Ascending aorta (tissue), 2 donors: ENCODE measurements around the gene GABPB2. TPM values are rescaled to one million over a fixed set of nuclear protein-coding genes. Genes with fewer than 3 reads are reported as not detected.

ENCODE experiments used
- DNase-seq, 2 donors: peaks; one replicate each; pipeline ENCODE4 v3.0.0-alpha.2; 2019; ENCODE audit warnings: low spot score in 2 of 2
- H3K27ac ChIP-seq, 2 donors: fragments of 200-600 bp; sonication (generic); one replicate each; pipeline ENCODE4 v1.5.1; 2016 to 2017; ENCODE audit warnings: mild to moderate bottlenecking in 1 of 2
- H3K27me3 ChIP-seq: fragments of 200-600 bp; sonication (generic); one replicate; pipeline ENCODE4 v1.5.1; 2017
- H3K36me3 ChIP-seq, 2 donors: fragments of 200-600 bp; sonication (generic); one replicate each; pipeline ENCODE4 v1.5.1; 2016
- H3K4me1 ChIP-seq, 2 donors: fragments of 200-600 bp; sonication (generic); one replicate each; pipeline ENCODE4 v1.5.1; 2016 to 2017; ENCODE audit warnings: mild to moderate bottlenecking in 1 of 2
- H3K4me3 ChIP-seq, 2 donors: fragments of 200-600 bp; sonication (generic); one replicate each; pipeline ENCODE4 v1.5.1; 2016 to 2017; ENCODE audit warnings: mild to moderate bottlenecking in 1 of 2
- H3K9me3 ChIP-seq, 2 donors: fragments of 200-600 bp; sonication (generic); one replicate each; pipeline ENCODE4 v1.5.1; 2016
- CTCF ChIP-seq, 3 experiments: fragments of 200-600 bp in 2 of 3; fragments of 450-650 bp in 1 of 3; sonication (generic) in 2 of 3; IDR thresholded peaks; one replicate each; pipeline ENCODE4 v1.5.1; 2016 to 2019; ENCODE audit warnings: antibody characterized with exemption in 3 of 3, mild to moderate bottlenecking in 1 of 3, moderate library complexity in 1 of 3
- intact Hi-C: fragments of 100-400 bp; cut with DNase I; formaldehyde crosslinking; loops from one replicate; pipeline ENCODE4 v1.15.1; 2023
- total RNA-seq: library from RNA; depleted of rRNA; stranded (reverse); fragments of >200 nt; gene quantifications from one replicate; pipeline ENCODE4 v1.1.0, GENCODE V29; 2016

Gene GABPB2
- total RNA-seq, 1 donor from 2014 or later = 3.7 TPM

- Histone ChIP-seq H3K9me3 (no peaks in the 10 kb centered on the region), H3K4me1 (peaks cover 0 to 37% of the 10 kb centered on the region in 2 donors), H3K36me3 (peaks cover 10 to 16% of the 10 kb centered on the region in 2 donors), H3K27ac (peak within 1 kb of the TSS; percentile 96), H3K27me3 (no peaks in the 10 kb centered on the region), H3K4me3 (peak within 1 kb of the TSS; percentile 83 to 93)
- no peak for TF ChIP-seq CTCF (IDR thresholded peaks at IDR 0.05)
- DNase-seq = peak in 1 of 2 donors; percentile 83
- intact Hi-C loops = no loop called here
These were observed 10.4 kb upstream of the GABPB2 start, which contains the start of gene MLLT11 for GRCh38 chr1:151060007-151060656. Gene MLLT11, plus strand, starts transcription at chr1:151060397. Its CDS starts 6,828 bp downstream, at chr1:151067225.

- DNase-seq = no peak
- Histone ChIP-seq H3K36me3 (peaks cover 3 to 9% of the 10 kb centered on the region in 2 donors), H3K27ac (peak overlapping the region; percentile 96), H3K4me3 (peak overlapping the region; percentile 83 to 93), H3K27me3 (no peaks in the 10 kb centered on the region), H3K9me3 (no peaks in the 10 kb centered on the region), H3K4me1 (peaks cover 0 to 34% of the 10 kb centered on the region in 2 donors)
- no peak for TF ChIP-seq CTCF (IDR thresholded peaks at IDR 0.05)
- intact Hi-C loops = no loop called here
These were observed 9.7 kb upstream of the GABPB2 start for GRCh38 chr1:151060657-151061421.

- Histone ChIP-seq H3K27me3 (no peaks in the 10 kb centered on the region), H3K27ac (peak overlapping the region; percentile 73 to 96), H3K36me3 (peaks cover 0 to 2% of the 10 kb centered on the region in 2 donors), H3K4me3 (peak overlapping the region in 1 of 2 donors; percentile 93), H3K4me1 (peaks cover 0 to 25% of the 10 kb centered on the region in 2 donors), H3K9me3 (no peaks in the 10 kb centered on the region)
- TF ChIP-seq CTCF (IDR thresholded peaks at IDR 0.05) = no peak
- DNase-seq = no peak
- intact Hi-C loops = no loop called here
These were observed 8.9 kb upstream of the GABPB2 start for GRCh38 chr1:151061704-151062103.

GRCh38 chr1:151062741-151063371 lies 7.7 kb upstream of the GABPB2 start:
- Histone ChIP-seq H3K4me1 (peaks cover 0 to 16% of the 10 kb centered on the region in 2 donors), H3K27me3 (no peaks in the 10 kb centered on the region), H3K27ac (peak overlapping the region; percentile 73), H3K36me3 (no peaks in the 10 kb centered on the region), H3K9me3 (no peaks in the 10 kb centered on the region), H3K4me3 (peak overlapping the region in 1 of 2 donors; percentile 9)
- no peak for TF ChIP-seq CTCF (IDR thresholded peaks at IDR 0.05)
- intact Hi-C loops = no loop called here
- DNase-seq = peak in 1 of 2 donors; percentile 72

GRCh38 chr1:151065089-151065645 lies 5.4 kb upstream of the GABPB2 start:
- no peak overlapping the region for H3K27ac ChIP-seq
- intact Hi-C loops = no loop called here
- no peak for DNase-seq
- H3K36me3 ChIP-seq = no peaks in the 10 kb centered on the region
- no peak overlapping the region for H3K4me3 ChIP-seq
- TF ChIP-seq CTCF (IDR thresholded peaks at IDR 0.05) = no peak
- no peaks in the 10 kb centered on the region for H3K27me3 ChIP-seq
- H3K4me1 ChIP-seq = peaks cover 0 to 13% of the 10 kb centered on the region in 2 donors
- no peaks in the 10 kb centered on the region for H3K9me3 ChIP-seq
